Measurements from ENCODE around the gene RNF114.

GRCh38 chr20:49909499-49910339 lies 26.5 kb upstream of the RNF114 start:
- peak; percentile 45 for TF ChIP-seq CTCF (conservative IDR thresholded peaks at IDR 0.05; ENCODE audit: low read length)
- TF ChIP-seq EZH2phosphoT487 (IDR thresholded peaks at IDR 0.05; ENCODE audit: borderline replicate concordance) = no peak
